ENCODE results near the gene PROM2. TPM values are rescaled to one million over a fixed set of nuclear protein-coding genes. Genes with fewer than 3 reads are reported as not detected.

The PROM2 gene
- total and polyA plus RNA-seq, 10 of the 15 experiments (the other 5 are each of a cell fraction or from before 2014, with no cell fraction given) = 0.01 to 0.04 TPM; not detected in 8

DNA sequence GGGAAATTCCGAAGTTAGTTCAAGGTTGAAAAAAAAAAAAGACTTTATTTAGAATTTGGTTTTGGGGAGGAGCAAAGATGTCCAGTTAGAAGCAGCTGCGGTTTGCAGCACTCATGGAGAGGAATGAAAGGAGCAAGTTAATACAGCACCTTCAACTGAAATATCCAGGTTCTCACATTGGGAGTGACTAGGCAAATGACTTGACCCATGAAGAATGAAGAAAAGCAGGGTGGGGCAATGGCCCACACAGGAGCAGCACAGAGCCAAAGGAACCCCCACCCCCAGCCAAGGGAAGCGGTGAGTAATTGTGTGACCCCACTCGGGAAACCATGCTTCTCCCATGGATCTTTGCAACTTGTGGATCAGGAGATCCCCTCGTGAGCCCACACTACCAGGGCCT lies 34.2 kb upstream of the PROM2 start:
- H3K9ac ChIP-seq (ENCODE audit: control insufficient read depth, insufficient read depth, low read length) = no peak overlapping the region
- FAIRE-seq (no peak), ATAC-seq (no peak), DNase-seq (ENCODE audit: low read depth, low spot score) (no peak)
- WGBS (ENCODE audit: insufficient coverage, insufficient replicate concordance, low lambda C conversion rate, missing lambda C conversion rate) = 20% methylated on average over 5 of the region's 5 CpGs
- peaks cover 2% of the 10 kb centered on the region; the same call in 1 of the 3 replicates for H3K9me3 ChIP-seq (replicated peaks; ENCODE audit: control insufficient read depth, insufficient read depth, low read length)
- no peak overlapping the region for H3K4me3 ChIP-seq
- in situ Hi-C loops (cut with MboI) = no loop called here
- H3K27ac ChIP-seq (ENCODE audit: control insufficient read depth, insufficient read depth) = no peak overlapping the region
- TF ChIP-seq HCFC1 (IDR thresholded peaks at IDR 0.05; ENCODE audit: low read length) = no peak
- TF ChIP-seq JUNB (IDR thresholded peaks at IDR 0.05) = no peak
- TF ChIP-seq TCF7 (IDR thresholded peaks at IDR 0.05; ENCODE audit: borderline replicate concordance) = no peak
- no peak for TF ChIP-seq GABPA (IDR thresholded peaks at IDR 0.05; ENCODE audit: low read depth)
- TF ChIP-seq REST (IDR thresholded peaks at IDR 0.05; ENCODE audit: low read depth, low read length) = no peak
- no peak for TF ChIP-seq SUPT20H (IDR thresholded peaks at IDR 0.05; ENCODE audit: borderline replicate concordance, control insufficient read depth, low read depth, low read length)
- TF ChIP-seq BCL3 (IDR thresholded peaks at IDR 0.05; ENCODE audit: borderline replicate concordance, insufficient read depth, low read depth, low read length, poor library complexity, severe bottlenecking) = no peak
- no peak for TF ChIP-seq SP1 (IDR thresholded peaks at IDR 0.05; ENCODE audit: low read depth, low read length)
- no peak for TF ChIP-seq MAX (IDR thresholded peaks at IDR 0.05; ENCODE audit: low read depth, low read length)
- TF ChIP-seq YBX1 (IDR thresholded peaks at IDR 0.05) = no peak
- no peak for TF ChIP-seq PML (IDR thresholded peaks at IDR 0.05; ENCODE audit: low read length)
- TF ChIP-seq SMAD5 (IDR thresholded peaks at IDR 0.05; ENCODE audit: low read depth) = no peak
- TF ChIP-seq POLR2A (IDR thresholded peaks at IDR 0.05; ENCODE audit: low read depth, low read length) = no peak
- TF ChIP-seq ZBED1 (IDR thresholded peaks at IDR 0.05; ENCODE audit: borderline replicate concordance) = no peak
- TF ChIP-seq BCL11A (IDR thresholded peaks at IDR 0.05; ENCODE audit: low read depth, low read length) = no peak
- no peak for TF ChIP-seq ZNF274 (IDR thresholded peaks at IDR 0.05; ENCODE audit: insufficient read depth, insufficient read length)
- no peak for TF ChIP-seq NFYA (IDR thresholded peaks at IDR 0.05; ENCODE audit: borderline replicate concordance, low read depth, low read length)
- no peaks in the 10 kb centered on the region for H3K27me3 ChIP-seq (replicated peaks in 1 of 2; ENCODE audit: control insufficient read depth in 2 of 2, insufficient read depth in 2 of 2, low read length in 1 of 2)
- no TSS peak for BruUV-seq (replicated peaks)
- H2AFZ ChIP-seq (ENCODE audit: control insufficient read depth, low read depth, low read length) = no peak overlapping the region
- H3K36me3 ChIP-seq (ENCODE audit: control insufficient read depth in 2 of 2, insufficient read depth in 2 of 2, low read length in 1 of 2) = no peaks in the 10 kb centered on the region
- POLR2A ChIA-PET = no interaction called here
- intact Hi-C loops (cut with micrococcal nuclease; ENCODE audit: unreplicated experiment) = no loop called here
- RAD21 ChIA-PET (ENCODE audit: unreplicated experiment) = interaction anchor here (0.7 kb wide), 1 partner anchor 11 kb away, joined by 3 read pairs; no protein-coding TSS in a partner anchor
- H3K4me2 ChIP-seq (ENCODE audit: control insufficient read depth, insufficient read depth) = no peak overlapping the region
- no peaks in the 10 kb centered on the region for H4K20me1 ChIP-seq (ENCODE audit: control insufficient read depth, insufficient read depth)
- CTCF ChIA-PET = interaction anchor here (3.3 kb wide), 1 partner anchor 8 kb away, joined by 10 read pairs; no protein-coding TSS in a partner anchor
- SMC1A ChIA-PET (ENCODE audit: uncharacterized antibody, unreplicated experiment) = no interaction called here
- no peaks in the 10 kb centered on the region for H3K79me2 ChIP-seq (ENCODE audit: control insufficient read depth, insufficient read depth, low read length)
- H3K4me1 ChIP-seq (ENCODE audit: control insufficient read depth, insufficient read depth, low read length) = no peaks in the 10 kb centered on the region
